GM21737 (cell line): ENCODE results near the gene MRFAP1.
"Not testable (repeated sequence)": the region's sequence is repeated elsewhere in the genome, so short reads cannot be mapped to it uniquely, and the experiment has no call there.

Experiments used
- ATAC-seq: cut with Tn5 transposase; IDR thresholded peaks from one replicate; pipeline ENCODE4 v1.9.1; 2021; ENCODE audit warnings: mild to moderate bottlenecking, moderate library complexity; ENCODE audit not compliant: unreplicated experiment

MRFAP1 gene

GRCh38 chr4:6663596-6664393 is 23.3 kb downstream of the MRFAP1 start:
- no peak for ATAC-seq

GRCh38 chr4:6665320-6665654 is 24.8 kb downstream of the MRFAP1 start:
- no peak for ATAC-seq

GRCh38 chr4:6668391-6668790 is 27.9 kb downstream of the MRFAP1 start:
- no peak for ATAC-seq

- no peak for ATAC-seq
Measured at GRCh38 chr4:6671648-6672047, 31.2 kb downstream of the MRFAP1 start.

GRCh38 chr4:6672131-6672530 is 31.6 kb downstream of the MRFAP1 start:
- ATAC-seq = no peak

GRCh38 chr4:6672541-6673190 is 32.2 kb downstream of the MRFAP1 start:
- ATAC-seq = not testable (repeated sequence)

- ATAC-seq = not testable (repeated sequence)
Measured at GRCh38 chr4:6673191-6673659, 32.7 kb downstream of the MRFAP1 start.

GRCh38 chr4:6673660-6674499 is 33.4 kb downstream of the MRFAP1 start:
- ATAC-seq = peak; percentile 64

GRCh38 chr4:6674500-6675149 is 34.1 kb downstream of the MRFAP1 start:
- ATAC-seq = peak; percentile 38

- ATAC-seq = no peak
Measured at GRCh38 chr4:6676722-6677558, 36.5 kb downstream of the MRFAP1 start.

- ATAC-seq = no peak
Measured at GRCh38 chr4:6680372-6681034, 40.0 kb downstream of the MRFAP1 start.

GRCh38 chr4:6681191-6681590 is 40.7 kb downstream of the MRFAP1 start:
- ATAC-seq = no peak

- ATAC-seq = no peak
Measured at GRCh38 chr4:6682862-6683590, 42.5 kb downstream of the MRFAP1 start.

- no peak for ATAC-seq
Measured at GRCh38 chr4:6684656-6685055, 44.2 kb downstream of the MRFAP1 start.

GRCh38 chr4:6686104-6686787 is 45.8 kb downstream of the MRFAP1 start:
- ATAC-seq = no peak

- ATAC-seq = no peak
Measured at GRCh38 chr4:6687947-6688878, 47.7 kb downstream of the MRFAP1 start.

- peak; percentile 73 for ATAC-seq
Measured at GRCh38 chr4:6688879-6689505, 48.5 kb downstream of the MRFAP1 start.
